ENCODE measurements around the gene RFX2. TPM values are rescaled to one million over a fixed set of nuclear protein-coding genes. Genes with fewer than 3 reads are reported as not detected.

The RFX2 gene
- total RNA-seq, 6 experiments from 2014 or later = 6.3 to 9.5 (median 6.9) TPM

DNA sequence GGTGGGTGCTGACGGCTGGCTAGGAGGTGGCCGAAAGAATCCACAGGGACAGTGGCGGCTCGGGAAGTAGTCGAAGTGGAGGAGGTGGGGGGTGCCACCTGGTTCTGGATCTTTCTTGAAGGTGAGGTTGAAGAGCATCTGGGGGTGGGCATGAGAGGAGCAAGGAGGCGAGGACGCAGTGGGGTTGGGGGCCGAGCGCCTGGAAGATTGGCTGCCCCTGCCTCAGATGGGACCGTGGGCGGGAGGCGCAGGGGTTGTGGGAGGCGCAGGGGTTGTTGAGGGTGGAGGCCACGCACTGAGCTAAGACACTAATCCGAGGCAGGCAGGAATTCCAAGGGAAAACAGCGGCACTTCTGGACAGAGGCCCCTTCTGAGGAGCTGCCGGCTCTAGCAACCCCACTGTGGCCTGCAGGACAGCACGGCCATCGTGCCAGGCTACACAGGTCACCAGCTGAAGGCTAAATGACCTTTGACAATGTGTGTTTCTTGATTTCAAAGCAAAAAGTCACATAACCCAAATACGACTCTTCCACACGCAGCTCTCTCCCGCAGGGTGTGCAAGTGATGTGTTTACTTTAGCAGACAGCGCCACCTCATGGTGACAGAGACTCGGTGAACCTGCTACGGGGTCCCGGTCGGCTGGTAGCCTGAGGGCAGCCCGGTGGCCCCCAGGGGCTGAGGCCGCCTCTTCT, 88.3 kb downstream of the RFX2 start:
- Mint-ChIP-seq H3K27me3 (ENCODE audit: insufficient read depth) (peaks cover 2% of the 10 kb centered on the region), H3K9me3 (no peaks in the 10 kb centered on the region), H3K27ac (peak overlapping the region; percentile 85), H3K36me3 (ENCODE audit: low read depth) (peaks cover 16% of the 10 kb centered on the region; the same call in 1 of the 2 replicates), H3K4me3 (no peak overlapping the region), H3K4me1 (ENCODE audit: low read depth) (peaks cover 29% of the 10 kb centered on the region)
- TF ChIP-seq, protein P1, sequence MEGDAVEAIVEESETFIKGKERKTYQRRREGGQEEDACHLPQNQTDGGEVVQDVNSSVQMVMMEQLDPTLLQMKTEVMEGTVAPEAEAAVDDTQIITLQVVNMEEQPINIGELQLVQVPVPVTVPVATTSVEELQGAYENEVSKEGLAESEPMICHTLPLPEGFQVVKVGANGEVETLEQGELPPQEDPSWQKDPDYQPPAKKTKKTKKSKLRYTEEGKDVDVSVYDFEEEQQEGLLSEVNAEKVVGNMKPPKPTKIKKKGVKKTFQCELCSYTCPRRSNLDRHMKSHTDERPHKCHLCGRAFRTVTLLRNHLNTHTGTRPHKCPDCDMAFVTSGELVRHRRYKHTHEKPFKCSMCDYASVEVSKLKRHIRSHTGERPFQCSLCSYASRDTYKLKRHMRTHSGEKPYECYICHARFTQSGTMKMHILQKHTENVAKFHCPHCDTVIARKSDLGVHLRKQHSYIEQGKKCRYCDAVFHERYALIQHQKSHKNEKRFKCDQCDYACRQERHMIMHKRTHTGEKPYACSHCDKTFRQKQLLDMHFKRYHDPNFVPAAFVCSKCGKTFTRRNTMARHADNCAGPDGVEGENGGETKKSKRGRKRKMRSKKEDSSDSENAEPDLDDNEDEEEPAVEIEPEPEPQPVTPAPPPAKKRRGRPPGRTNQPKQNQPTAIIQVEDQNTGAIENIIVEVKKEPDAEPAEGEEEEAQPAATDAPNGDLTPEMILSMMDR (IDR thresholded peaks at IDR 0.05) = peak; percentile 88
- DNase-seq = peak; percentile 46

DNA sequence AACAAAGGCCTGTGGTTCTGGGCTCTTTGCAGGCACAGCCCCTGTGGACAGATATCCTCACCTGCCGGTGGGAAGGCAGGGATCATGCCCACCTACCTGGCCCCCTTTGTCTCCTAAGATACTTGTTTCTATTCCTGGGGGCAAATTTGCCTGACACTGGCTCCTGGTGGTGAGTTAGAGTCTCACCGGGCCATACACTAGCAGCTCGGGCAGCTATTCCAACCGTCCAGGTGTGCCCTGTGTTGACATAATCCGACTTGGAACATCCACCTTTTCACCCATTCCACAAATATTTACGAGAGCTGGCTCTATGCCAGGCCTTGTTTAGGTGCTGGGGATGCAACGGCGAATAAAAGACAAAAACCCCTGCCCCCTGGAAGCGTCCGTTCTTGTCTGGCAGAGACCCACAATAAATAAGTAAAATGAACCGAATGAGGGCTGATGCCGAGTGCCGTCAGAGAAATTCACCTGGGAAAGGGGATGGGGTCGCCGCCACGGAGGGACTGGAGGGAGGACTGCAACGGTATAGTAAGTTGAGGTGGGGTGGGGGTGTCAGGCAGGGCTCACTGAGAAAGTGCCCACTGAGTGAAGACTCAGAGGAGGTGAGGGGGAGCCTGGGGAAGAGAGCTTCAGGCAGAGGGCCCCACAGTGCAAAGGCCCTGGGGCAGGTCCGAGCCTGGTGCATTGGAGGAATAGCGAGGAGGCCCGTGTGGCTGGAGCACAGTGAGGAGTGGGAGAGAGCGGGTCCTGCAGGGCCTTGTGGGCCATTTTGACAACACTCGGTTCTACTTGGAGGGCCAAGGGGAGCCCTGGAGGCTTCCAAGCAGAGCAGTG, 89.1 kb downstream of the RFX2 start:
- Mint-ChIP-seq H3K4me1 (ENCODE audit: low read depth) (peaks cover 29% of the 10 kb centered on the region), H3K9me3 (no peaks in the 10 kb centered on the region), H3K27me3 (ENCODE audit: insufficient read depth) (peaks cover 2% of the 10 kb centered on the region), H3K27ac (peak overlapping the region; percentile 43; the same call in 1 of the 2 replicates), H3K4me3 (no peak overlapping the region), H3K36me3 (ENCODE audit: low read depth) (peaks cover 7% of the 10 kb centered on the region; the same call in 1 of the 2 replicates)
- DNase-seq = no peak
- TF ChIP-seq, protein P1 (IDR thresholded peaks at IDR 0.05) = no peak

DNA sequence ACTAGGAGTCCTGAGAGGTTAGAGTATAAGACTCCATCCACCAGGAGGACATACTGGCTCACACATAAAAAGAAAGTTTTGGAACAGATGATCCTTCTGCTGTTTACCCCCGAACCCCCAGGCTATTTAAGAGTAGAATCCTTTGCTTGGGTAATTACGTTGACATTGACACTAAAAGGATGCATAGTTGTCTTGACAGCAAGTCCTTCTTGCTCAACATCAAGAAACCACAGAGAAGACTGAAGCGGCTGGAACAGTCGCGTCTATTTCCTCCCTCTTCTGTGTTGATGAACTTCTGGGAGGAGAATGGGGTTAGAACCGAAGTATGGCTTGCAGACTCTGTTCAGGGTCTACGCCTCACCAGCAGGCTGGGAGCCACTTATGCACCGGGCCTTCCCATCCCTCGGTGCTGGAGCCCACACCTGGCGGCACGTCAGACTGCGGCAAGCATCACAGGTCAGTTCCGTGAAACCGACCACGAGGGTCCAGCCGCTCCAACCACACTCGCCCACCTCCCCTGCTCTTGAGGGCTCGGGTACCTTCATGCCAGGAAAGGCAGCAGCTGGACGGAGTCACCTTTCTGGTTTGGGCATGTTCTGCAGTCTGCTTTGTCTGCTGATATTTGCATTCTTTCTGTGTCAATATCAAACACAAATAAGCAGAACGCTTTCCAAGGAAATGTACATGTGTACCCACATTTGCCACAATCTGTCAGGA, 90.0 kb downstream of the RFX2 start:
- Mint-ChIP-seq H3K27me3 (ENCODE audit: insufficient read depth) (peaks cover 2% of the 10 kb centered on the region), H3K27ac (no peak overlapping the region), H3K4me3 (no peak overlapping the region), H3K9me3 (no peaks in the 10 kb centered on the region), H3K36me3 (ENCODE audit: low read depth) (peaks cover 5% of the 10 kb centered on the region; the same call in 1 of the 2 replicates), H3K4me1 (ENCODE audit: low read depth) (peaks cover 29% of the 10 kb centered on the region)
- DNase-seq = no peak
- TF ChIP-seq, protein P1 (IDR thresholded peaks at IDR 0.05) = no peak

DNA sequence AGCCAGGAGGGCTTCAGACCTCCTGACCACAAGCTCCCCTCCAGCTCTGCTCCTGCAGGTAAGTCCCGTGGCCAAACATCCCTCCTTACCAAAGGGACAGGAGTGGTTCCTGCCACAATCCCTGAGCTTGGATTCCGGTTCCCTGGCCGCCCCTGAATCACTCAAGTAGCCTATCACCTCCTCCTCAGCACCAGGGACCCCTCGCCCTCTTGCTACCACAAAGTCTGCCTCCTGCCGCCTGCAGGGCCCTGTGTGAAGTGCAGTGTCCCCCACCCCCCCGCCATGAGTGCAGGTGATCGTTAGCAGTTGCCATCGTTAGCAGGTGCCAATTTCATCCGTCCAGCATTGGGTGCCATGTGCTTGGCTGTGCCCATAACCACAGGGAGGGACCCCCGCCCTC, 91.5 kb downstream of the RFX2 start:
- no peak for DNase-seq
- H3K36me3 Mint-ChIP-seq (ENCODE audit: low read depth) = no peaks in the 10 kb centered on the region
- no peak overlapping the region for H3K4me3 Mint-ChIP-seq
- peaks cover 2% of the 10 kb centered on the region for H3K27me3 Mint-ChIP-seq (ENCODE audit: insufficient read depth)
- peaks cover 26% of the 10 kb centered on the region for H3K4me1 Mint-ChIP-seq (ENCODE audit: low read depth)
- H3K9me3 Mint-ChIP-seq = no peaks in the 10 kb centered on the region
- TF ChIP-seq, protein P1 (IDR thresholded peaks at IDR 0.05) = peak; percentile 42
- H3K27ac Mint-ChIP-seq = no peak overlapping the region

DNA sequence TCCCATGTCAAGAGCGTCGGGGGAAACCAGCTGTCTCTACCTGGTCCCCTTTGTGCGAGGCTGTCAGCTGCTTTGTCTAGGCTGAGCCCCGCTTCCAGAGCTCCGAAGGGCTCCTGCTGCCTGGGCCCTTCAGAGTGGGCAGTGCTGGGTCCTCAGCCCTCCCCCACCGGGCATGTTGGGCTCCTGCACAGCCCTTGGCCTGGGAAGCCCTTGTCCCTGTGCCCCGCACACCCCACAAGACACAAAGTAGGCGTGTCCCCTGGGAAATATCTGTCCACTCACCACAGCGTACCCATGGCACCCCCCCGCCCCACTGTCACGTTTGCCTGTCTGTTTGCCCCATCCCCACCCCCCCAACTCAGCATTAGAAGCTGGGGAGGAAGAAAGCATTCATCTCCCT, 92.7 kb downstream of the RFX2 start:
- DNase-seq = no peak
- H3K4me3 Mint-ChIP-seq = no peak overlapping the region
- TF ChIP-seq, protein P1 (IDR thresholded peaks at IDR 0.05) = no peak
- peaks cover 2% of the 10 kb centered on the region for H3K27me3 Mint-ChIP-seq (ENCODE audit: insufficient read depth)
- H3K27ac Mint-ChIP-seq = no peak overlapping the region
- H3K4me1 Mint-ChIP-seq (ENCODE audit: low read depth) = peaks cover 18% of the 10 kb centered on the region
- no peaks in the 10 kb centered on the region for H3K9me3 Mint-ChIP-seq
- H3K36me3 Mint-ChIP-seq (ENCODE audit: low read depth) = no peaks in the 10 kb centered on the region

Data from HFFc6 (cell line).